COLO668 (cell line): ENCODE results near the gene BCAS4.
"Not testable (repeated sequence)": the region's sequence is repeated elsewhere in the genome, so short reads cannot be mapped to it uniquely, and the experiment has no call there.

ENCODE experiments used
- DNase-seq: peaks from one replicate; lab custom pipeline; 2025; ENCODE audit not compliant: unreplicated experiment; lab: John Stamatoyannopoulos, UW

Gene BCAS4

DNA sequence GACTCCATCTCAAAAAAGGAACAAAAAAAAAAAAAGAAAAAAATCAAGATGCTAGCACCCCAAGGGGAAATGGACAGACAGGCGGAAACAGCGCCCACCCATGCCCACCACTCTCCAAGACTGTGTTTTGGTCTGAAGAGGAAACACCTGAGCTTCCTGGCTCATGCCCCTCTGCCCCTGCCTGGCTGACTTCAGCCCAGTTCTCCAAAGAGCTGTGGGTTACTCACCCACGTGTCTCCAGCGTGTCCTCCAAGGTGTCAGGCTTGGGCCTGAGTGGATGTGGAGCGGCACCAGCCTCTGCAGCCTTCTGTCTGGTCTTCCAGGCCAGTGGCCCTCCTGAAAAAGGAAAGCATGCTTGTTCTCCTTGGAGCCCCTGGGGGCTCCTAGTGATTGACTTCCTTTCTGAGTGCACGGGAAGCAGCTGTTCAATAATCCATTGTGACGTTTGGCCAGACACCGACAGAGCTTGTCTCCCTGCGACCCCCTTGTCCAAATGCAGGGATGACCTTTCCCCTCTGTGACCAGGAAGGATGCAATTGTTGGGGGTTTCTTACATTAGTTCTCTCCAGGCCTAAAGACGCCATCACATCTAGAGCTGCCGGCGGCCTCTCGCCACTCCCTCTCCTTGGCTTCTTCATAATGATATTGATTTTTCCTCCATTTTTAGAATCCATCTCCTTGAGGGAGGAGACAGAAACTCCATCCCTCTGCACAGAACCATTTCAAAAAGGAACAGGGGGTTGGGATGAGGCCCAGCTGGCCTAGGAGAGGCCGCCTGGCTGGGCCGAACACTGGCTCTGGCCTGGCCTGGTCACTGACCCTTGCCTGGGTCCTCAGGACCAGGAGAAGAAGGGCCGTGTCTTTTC is 77.9 kb downstream of the BCAS4 start:
- DNase-seq: no peak

DNA sequence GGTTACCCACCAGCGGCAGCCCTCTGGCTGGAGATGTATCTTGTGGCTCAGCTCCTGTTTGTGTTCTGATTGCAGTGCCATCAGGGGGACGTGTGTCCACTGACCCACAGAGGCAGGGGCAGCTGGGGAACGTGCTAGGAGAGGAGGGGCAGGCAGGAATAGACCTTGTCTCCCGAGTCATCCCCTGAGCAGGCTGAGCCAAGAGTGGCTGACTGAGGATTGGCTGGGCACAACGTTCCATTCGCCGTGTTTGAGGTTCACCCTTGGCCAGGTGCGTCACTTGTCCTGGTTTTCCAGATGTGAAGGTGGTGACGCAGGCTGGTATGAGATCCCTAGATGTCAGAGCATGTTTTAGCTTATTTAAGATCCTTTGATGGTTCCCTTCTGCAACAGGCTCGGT is 78.7 kb downstream of the BCAS4 start:
- no peak for DNase-seq

GRCh38 chr20:50874111-50874757 is 79.4 kb downstream of the BCAS4 start:
- DNase-seq: no peak

DNA sequence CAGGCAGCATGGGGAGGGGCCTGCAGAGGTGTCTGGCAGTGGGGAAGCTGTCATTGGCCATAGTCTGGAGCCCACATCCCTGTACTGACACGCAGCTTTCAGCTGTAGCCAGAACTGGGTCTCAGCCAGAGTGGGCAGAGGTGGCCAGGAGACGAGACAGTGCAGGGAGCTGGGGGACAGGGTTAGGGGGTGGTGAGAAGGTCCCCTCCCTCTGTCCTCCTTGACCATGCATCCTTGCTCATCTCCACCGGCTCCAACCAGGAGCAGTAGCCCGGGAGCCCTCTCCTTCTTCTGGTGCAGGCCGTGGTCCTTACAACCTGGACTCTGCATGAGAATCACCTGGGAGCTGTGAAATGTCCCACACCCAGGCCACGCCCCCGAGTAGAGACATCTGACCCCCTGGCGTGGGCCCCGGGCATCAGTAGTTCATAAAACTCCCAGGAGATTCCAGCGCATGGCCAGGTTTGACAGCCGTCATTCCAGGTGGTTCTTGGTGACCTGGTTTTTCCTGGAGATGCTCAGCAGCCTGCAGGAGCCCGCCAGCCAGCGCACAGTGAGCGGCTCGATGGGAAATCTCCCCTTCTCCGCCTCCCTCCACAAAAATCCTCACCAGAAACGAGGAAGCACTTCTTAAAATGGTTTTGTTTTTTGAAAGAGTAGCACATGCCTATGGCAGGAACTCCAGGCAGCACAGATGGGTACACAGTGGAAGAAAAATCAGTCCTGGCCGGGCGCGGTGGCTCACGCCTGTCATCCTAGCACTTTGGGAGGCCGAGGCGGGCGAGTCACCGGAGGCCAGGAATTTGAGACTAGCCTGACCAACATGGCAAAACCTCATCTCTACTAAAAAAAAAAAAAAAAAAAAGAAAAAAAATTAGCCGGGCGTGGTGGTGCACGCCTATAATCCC is 80.2 kb downstream of the BCAS4 start:
- DNase-seq: no peak

- no peak for DNase-seq
Measured at GRCh38 chr20:50876063-50876685, 81.3 kb downstream of the BCAS4 start.

GRCh38 chr20:50876816-50877215 is 82.0 kb downstream of the BCAS4 start:
- no peak for DNase-seq

- no peak for DNase-seq
Measured at GRCh38 chr20:50877232-50877743, 82.4 kb downstream of the BCAS4 start.

DNA sequence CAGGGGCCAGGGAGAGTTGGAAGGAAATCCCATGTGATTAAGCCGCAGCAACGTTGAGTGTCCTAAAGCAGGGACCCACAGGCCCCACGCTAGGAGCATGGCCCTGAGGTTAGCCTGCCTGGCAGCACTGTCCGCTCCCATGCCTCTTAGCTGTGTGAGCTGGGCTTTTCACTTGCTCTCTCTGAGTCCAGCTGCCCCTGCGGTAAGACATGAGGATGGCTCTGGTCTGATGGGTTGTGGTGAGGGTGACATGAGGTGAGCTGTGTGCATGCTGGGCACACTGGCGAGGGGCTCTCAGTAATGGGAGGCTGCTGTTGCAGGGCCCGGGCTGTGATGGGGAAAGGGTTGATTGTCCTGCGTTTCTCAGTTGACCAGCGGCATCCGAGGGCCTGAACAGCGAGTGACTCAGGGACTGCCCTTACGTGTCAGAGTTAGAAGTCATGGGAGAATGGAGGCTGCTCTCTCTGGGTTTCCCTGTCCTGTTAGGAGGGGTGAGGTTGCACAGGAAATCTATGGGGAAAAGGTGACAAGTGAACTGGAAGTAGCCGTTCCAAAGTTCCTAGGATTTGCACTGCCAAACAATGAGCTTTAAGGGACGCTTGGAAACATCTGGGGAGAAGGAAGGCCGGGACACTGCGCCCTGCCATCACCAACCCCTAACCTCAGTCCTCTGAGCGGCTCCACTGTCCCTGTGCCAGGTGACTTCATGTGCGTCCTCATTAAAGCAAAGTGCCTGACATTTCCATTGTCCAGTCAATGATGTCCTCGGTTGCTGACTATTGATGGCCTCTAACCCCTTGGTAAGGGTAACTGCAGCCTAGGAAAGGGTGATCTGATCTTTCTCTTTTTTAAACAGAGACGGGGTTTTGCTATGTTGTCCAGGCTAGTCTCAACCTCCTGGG is 85.0 kb downstream of the BCAS4 start:
- no peak for DNase-seq

DNA sequence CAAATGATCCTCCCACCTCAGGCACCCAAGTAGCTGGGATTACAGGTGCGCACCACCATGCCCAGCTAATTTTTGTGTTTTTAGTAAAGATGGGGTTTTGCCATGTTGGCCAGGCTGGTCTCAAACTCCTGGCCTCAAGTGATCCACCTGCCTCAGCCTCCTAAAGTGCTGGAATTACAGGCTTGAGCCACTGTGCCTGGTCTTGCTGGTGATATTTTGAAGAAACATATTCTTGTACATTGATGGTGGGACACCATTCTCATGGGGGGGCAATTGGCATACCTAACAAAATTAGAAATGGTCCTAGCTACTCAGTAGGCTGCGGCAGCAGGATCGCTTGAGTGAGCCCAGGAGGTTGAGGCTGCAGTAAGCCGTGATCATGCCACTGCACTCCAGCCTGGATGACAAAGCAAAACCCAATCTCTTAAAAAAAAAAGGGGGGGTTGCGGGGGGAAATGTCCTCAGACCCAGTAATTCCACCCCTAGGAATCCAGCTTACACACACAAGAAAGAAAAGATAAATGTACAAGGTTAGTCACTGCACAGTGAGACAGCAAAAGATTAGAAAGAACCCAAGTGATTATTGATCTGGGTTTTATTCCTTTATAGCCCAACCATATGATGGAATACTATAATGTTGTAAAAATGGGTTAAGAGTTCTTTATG is 87.0 kb downstream of the BCAS4 start:
- not testable (repeated sequence) for DNase-seq

DNA sequence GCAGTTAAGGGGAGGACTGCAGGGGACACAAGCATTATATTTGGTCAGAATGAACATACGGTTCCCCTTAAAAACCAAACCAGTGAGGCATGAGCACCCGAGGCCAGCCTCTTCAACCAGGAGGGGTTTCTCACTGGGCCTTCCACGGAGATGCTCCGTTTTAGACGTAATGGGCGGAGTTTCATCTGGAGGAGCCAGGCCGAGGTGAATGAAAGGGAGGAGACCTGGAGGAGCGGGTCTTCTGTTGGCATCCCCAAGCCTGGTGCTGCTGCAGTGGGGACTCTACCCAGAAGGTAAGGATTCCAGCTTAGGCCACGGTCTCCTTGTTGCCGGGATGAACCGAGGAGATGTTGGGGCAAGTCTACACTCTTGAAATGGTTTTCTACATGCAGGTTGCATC is 89.0 kb downstream of the BCAS4 start:
- DNase-seq: no peak

DNA sequence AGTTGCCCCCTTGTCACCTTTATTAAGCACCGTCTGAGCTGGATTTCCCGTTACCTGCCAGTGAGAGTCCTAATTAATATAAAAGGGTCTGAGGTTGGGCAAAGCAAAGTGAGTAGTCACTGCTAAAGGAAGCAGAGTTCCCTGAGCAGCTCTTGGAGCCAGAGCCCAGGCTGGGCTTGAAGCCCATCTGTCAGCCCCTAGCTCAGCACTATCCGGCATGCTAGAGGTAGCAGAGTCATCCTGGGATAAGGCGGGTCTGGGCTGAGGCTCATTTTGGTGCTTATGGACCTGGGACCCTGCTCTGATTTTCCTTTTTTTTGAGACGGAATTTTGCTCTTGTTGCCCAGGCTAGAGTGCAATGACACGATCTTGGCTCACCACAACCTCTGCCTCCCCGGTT is 90.2 kb downstream of the BCAS4 start:
- no peak for DNase-seq

- DNase-seq: no peak
Measured at GRCh38 chr20:50885781-50886180, 90.9 kb downstream of the BCAS4 start.

- no peak for DNase-seq
Measured at GRCh38 chr20:50886184-50886790, 91.4 kb downstream of the BCAS4 start.

DNA sequence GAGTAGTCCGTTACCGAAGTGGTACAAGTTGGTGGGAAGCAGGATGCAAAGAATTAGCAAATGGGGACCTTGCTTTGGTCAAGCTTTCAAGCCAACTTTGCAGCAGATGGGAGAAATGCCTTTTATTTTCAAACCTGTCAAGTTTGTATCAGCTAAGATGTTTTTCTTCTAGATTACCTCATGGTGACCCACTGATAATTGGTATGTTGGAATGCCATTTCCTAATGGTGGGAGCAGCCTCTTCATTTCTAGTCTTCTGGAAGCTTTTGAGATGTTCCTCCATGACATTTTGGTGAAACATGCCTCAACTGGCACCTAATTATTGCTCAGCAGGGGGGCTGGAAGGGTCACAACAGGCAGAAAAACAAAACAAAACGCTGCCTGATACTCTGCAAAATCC is 92.7 kb downstream of the BCAS4 start:
- DNase-seq: no peak

DNA sequence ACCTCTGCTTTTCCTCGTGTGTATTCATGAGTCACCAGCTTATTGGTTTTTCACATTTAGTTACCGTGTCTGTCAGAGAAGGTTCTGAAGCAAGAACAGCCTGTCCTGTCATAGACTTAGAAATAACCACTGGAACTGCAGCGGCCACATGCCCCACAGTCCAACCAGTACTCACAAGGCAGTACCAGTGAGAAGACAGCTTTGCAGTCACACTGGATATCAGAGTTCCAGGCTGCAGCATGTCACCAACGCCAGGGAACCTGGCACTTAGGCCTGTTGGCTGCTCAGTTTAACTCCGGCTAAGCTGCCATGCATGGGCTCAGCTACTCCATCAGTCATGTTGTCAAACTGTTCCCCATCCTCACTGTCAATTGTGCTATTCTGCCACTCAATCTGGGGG is 96.3 kb downstream of the BCAS4 start:
- no peak for DNase-seq

DNA sequence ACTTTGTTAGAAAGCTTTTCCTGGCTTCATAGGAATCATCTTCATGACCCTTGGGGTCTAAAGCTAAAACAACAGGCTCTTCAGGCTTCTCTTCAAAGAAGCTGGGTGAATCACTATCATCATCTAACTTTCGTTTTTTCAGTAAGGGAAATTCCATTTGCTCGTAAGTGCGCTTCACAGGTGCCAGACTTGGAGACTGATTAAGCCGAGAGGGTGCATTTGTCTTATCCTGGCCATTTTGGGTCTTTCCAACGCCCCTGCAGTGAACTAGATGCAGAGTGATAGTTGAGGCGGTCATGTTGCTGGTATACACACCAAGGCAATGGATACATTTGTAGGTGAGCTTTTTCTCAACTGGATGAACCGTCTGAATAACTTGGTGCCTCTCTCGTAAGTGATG is 97.5 kb downstream of the BCAS4 start:
- no peak for DNase-seq

DNA sequence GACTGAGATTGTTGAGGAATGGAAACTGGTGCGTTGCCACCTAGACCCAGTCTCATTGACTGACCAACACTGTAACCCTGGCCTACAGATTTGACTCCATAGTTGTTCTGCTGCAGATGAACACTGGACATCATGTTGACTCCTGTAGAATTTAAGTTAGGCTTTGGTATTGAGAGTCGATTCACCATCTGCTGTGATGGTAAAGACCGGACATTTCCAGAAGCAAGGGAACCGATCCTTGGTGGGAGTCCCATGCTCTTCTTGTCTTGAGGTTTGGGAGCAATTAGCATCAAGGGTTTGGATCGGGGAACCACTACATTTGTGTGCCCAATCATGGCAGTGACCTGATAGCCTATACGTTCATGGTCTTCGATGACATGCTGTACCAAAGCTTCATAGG is 98.8 kb downstream of the BCAS4 start:
- DNase-seq: no peak

- no peak for DNase-seq
Measured at GRCh38 chr20:50895111-50895830, 100.4 kb downstream of the BCAS4 start.
